ENCODE data around the gene DBNDD1. TPM values are rescaled to one million over a fixed set of nuclear protein-coding genes. Genes with fewer than 3 reads are reported as not detected.

Gene DBNDD1
- total RNA-seq, 1 experiment from 2014 or later = 75.0 TPM

DNA sequence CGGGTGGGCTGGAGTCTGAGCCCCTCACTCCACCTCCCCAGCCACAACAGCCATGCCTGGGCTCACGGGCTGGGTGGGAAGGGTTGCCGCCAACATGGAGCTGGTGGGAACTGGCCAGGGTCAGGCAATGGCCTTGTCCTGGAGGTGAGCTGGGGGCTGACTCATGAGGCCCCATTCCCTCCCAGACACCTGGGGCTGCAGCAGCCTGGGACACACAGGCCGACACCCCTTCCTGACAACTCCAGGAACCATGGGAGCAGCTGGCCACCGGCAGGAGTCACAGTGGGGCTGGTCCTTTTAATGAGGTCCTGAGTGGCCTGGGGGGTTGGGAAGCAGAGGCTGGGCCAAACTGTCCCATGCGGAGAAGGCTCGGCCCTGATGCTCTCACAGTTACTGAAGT lies 12.2 kb downstream of the DBNDD1 start (continued):
- TF ChIP-seq, protein P1, sequence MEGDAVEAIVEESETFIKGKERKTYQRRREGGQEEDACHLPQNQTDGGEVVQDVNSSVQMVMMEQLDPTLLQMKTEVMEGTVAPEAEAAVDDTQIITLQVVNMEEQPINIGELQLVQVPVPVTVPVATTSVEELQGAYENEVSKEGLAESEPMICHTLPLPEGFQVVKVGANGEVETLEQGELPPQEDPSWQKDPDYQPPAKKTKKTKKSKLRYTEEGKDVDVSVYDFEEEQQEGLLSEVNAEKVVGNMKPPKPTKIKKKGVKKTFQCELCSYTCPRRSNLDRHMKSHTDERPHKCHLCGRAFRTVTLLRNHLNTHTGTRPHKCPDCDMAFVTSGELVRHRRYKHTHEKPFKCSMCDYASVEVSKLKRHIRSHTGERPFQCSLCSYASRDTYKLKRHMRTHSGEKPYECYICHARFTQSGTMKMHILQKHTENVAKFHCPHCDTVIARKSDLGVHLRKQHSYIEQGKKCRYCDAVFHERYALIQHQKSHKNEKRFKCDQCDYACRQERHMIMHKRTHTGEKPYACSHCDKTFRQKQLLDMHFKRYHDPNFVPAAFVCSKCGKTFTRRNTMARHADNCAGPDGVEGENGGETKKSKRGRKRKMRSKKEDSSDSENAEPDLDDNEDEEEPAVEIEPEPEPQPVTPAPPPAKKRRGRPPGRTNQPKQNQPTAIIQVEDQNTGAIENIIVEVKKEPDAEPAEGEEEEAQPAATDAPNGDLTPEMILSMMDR (IDR thresholded peaks at IDR 0.05) = no peak
- TF ChIP-seq, protein P2, sequence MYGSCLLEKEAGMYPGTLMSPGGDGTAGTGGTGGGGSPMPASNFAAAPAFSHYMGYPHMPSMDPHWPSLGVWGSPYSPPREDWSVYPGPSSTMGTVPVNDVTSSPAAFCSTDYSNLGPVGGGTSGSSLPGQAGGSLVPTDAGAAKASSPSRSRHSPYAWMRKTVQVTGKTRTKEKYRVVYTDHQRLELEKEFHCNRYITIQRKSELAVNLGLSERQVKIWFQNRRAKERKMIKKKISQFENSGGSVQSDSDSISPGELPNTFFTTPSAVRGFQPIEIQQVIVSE (CRISPR knock-in tag; IDR thresholded peaks at IDR 0.05; ENCODE audit: borderline replicate concordance) = no peak
- TF ChIP-seq, protein P3, sequence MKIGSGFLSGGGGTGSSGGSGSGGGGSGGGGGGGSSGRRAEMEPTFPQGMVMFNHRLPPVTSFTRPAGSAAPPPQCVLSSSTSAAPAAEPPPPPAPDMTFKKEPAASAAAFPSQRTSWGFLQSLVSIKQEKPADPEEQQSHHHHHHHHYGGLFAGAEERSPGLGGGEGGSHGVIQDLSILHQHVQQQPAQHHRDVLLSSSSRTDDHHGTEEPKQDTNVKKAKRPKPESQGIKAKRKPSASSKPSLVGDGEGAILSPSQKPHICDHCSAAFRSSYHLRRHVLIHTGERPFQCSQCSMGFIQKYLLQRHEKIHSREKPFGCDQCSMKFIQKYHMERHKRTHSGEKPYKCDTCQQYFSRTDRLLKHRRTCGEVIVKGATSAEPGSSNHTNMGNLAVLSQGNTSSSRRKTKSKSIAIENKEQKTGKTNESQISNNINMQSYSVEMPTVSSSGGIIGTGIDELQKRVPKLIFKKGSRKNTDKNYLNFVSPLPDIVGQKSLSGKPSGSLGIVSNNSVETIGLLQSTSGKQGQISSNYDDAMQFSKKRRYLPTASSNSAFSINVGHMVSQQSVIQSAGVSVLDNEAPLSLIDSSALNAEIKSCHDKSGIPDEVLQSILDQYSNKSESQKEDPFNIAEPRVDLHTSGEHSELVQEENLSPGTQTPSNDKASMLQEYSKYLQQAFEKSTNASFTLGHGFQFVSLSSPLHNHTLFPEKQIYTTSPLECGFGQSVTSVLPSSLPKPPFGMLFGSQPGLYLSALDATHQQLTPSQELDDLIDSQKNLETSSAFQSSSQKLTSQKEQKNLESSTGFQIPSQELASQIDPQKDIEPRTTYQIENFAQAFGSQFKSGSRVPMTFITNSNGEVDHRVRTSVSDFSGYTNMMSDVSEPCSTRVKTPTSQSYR (CRISPR knock-in tag; IDR thresholded peaks at IDR 0.05) = no peak
- TF ChIP-seq ETV6 (CRISPR knock-in tag; IDR thresholded peaks at IDR 0.05) = no peak
- TF ChIP-seq, protein P4, sequence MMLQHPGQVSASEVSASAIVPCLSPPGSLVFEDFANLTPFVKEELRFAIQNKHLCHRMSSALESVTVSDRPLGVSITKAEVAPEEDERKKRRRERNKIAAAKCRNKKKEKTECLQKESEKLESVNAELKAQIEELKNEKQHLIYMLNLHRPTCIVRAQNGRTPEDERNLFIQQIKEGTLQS (CRISPR knock-in tag; conservative IDR thresholded peaks at IDR 0.05) = no peak

DNA sequence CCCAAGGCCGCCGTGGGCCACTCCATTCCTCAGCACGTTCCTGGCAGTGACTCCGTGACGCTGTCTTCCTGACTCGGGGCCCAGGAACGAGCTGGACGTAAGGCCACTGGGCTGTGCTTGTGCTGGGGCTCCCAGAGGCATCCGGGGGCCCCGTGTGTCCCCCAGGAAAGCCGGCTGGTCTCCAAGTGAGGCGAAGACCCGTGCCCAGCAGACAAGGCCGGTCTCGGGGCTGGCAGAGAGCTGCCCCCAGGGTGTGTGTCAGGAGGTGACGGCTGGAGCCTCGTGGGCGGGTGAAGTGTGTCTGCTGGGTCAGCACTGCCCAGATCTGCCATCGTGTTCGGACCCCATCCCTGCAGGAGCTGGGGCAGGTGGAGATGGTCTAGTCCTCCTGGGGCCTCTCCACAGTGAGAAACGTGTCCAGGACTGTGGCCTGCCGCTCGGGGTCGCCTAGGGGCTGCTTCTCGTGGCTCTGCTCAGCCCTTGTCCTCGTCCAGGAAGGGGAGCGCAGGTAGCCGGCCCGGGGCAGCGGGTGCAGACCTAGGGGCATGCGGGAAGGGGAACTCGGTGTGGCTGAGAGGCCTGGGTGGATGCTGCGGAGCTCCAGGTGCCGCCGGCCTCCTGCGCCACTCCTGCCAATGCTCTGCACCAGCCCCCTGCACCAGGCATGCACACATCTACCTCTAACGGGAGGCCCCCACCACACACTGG lies 13.1 kb downstream of the DBNDD1 start:
- POLR2A ChIA-PET = interaction anchor here (1.3 kb wide), 1 partner anchor 12 kb away, joined by 5 read pairs; no protein-coding TSS in a partner anchor
- Mint-ChIP-seq H3K36me3 (peaks cover 4% of the 10 kb centered on the region), H3K27ac (no peak overlapping the region), H3K4me3 (no peak overlapping the region), H3K4me1 (peaks cover 4% of the 10 kb centered on the region; the same call in 1 of the 2 replicates), H3K27me3 (ENCODE audit: low read depth) (no peaks in the 10 kb centered on the region), H3K9me3 (no peaks in the 10 kb centered on the region)
- no peak for ATAC-seq
- CTCF ChIA-PET = interaction anchor here (1.4 to 2.9 kb wide), 2 partner anchors 13 to 96 kb away, joined by 3 to 14 read pairs; partner anchors contain the start of gene DBNDD1
- no peak for DNase-seq (ENCODE audit: low spot score)
- TF ChIP-seq, protein P5, sequence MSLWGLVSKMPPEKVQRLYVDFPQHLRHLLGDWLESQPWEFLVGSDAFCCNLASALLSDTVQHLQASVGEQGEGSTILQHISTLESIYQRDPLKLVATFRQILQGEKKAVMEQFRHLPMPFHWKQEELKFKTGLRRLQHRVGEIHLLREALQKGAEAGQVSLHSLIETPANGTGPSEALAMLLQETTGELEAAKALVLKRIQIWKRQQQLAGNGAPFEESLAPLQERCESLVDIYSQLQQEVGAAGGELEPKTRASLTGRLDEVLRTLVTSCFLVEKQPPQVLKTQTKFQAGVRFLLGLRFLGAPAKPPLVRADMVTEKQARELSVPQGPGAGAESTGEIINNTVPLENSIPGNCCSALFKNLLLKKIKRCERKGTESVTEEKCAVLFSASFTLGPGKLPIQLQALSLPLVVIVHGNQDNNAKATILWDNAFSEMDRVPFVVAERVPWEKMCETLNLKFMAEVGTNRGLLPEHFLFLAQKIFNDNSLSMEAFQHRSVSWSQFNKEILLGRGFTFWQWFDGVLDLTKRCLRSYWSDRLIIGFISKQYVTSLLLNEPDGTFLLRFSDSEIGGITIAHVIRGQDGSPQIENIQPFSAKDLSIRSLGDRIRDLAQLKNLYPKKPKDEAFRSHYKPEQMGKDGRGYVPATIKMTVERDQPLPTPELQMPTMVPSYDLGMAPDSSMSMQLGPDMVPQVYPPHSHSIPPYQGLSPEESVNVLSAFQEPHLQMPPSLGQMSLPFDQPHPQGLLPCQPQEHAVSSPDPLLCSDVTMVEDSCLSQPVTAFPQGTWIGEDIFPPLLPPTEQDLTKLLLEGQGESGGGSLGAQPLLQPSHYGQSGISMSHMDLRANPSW (CRISPR knock-in tag; conservative IDR thresholded peaks at IDR 0.05; ENCODE audit: low read depth) = no peak
- no peak for TF ChIP-seq SMAD4 (CRISPR knock-in tag; IDR thresholded peaks at IDR 0.05)
- TF ChIP-seq ETV6 (CRISPR knock-in tag; IDR thresholded peaks at IDR 0.05) = no peak
- no peak for TF ChIP-seq JAZF1 (CRISPR knock-in tag; IDR thresholded peaks at IDR 0.05)
- TF ChIP-seq, protein P2 (CRISPR knock-in tag; IDR thresholded peaks at IDR 0.05; ENCODE audit: borderline replicate concordance) = no peak
- no peak for TF ChIP-seq GABPB1 (CRISPR knock-in tag; IDR thresholded peaks at IDR 0.05)
- no peak for TF ChIP-seq SP1 (CRISPR knock-in tag; conservative IDR thresholded peaks at IDR 0.05)
- TF ChIP-seq, protein P6, sequence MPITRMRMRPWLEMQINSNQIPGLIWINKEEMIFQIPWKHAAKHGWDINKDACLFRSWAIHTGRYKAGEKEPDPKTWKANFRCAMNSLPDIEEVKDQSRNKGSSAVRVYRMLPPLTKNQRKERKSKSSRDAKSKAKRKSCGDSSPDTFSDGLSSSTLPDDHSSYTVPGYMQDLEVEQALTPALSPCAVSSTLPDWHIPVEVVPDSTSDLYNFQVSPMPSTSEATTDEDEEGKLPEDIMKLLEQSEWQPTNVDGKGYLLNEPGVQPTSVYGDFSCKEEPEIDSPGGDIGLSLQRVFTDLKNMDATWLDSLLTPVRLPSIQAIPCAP (CRISPR knock-in tag; IDR thresholded peaks at IDR 0.05) = no peak
- TF ChIP-seq RORB (CRISPR knock-in tag; IDR thresholded peaks at IDR 0.05) = no peak
- TF ChIP-seq, protein P7, sequence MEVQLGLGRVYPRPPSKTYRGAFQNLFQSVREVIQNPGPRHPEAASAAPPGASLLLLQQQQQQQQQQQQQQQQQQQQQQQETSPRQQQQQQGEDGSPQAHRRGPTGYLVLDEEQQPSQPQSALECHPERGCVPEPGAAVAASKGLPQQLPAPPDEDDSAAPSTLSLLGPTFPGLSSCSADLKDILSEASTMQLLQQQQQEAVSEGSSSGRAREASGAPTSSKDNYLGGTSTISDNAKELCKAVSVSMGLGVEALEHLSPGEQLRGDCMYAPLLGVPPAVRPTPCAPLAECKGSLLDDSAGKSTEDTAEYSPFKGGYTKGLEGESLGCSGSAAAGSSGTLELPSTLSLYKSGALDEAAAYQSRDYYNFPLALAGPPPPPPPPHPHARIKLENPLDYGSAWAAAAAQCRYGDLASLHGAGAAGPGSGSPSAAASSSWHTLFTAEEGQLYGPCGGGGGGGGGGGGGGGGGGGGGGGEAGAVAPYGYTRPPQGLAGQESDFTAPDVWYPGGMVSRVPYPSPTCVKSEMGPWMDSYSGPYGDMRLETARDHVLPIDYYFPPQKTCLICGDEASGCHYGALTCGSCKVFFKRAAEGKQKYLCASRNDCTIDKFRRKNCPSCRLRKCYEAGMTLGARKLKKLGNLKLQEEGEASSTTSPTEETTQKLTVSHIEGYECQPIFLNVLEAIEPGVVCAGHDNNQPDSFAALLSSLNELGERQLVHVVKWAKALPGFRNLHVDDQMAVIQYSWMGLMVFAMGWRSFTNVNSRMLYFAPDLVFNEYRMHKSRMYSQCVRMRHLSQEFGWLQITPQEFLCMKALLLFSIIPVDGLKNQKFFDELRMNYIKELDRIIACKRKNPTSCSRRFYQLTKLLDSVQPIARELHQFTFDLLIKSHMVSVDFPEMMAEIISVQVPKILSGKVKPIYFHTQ (CRISPR knock-in tag; IDR thresholded peaks at IDR 0.05) = no peak
- no peak for TF ChIP-seq ZNF416 (CRISPR knock-in tag; IDR thresholded peaks at IDR 0.05)
- TF ChIP-seq, protein P8, sequence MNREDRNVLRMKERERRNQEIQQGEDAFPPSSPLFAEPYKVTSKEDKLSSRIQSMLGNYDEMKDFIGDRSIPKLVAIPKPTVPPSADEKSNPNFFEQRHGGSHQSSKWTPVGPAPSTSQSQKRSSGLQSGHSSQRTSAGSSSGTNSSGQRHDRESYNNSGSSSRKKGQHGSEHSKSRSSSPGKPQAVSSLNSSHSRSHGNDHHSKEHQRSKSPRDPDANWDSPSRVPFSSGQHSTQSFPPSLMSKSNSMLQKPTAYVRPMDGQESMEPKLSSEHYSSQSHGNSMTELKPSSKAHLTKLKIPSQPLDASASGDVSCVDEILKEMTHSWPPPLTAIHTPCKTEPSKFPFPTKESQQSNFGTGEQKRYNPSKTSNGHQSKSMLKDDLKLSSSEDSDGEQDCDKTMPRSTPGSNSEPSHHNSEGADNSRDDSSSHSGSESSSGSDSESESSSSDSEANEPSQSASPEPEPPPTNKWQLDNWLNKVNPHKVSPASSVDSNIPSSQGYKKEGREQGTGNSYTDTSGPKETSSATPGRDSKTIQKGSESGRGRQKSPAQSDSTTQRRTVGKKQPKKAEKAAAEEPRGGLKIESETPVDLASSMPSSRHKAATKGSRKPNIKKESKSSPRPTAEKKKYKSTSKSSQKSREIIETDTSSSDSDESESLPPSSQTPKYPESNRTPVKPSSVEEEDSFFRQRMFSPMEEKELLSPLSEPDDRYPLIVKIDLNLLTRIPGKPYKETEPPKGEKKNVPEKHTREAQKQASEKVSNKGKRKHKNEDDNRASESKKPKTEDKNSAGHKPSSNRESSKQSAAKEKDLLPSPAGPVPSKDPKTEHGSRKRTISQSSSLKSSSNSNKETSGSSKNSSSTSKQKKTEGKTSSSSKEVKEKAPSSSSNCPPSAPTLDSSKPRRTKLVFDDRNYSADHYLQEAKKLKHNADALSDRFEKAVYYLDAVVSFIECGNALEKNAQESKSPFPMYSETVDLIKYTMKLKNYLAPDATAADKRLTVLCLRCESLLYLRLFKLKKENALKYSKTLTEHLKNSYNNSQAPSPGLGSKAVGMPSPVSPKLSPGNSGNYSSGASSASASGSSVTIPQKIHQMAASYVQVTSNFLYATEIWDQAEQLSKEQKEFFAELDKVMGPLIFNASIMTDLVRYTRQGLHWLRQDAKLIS (CRISPR knock-in tag; IDR thresholded peaks at IDR 0.05; ENCODE audit: borderline replicate concordance) = no peak

Measured in WTC11 (cell line).